ENCODE data around the gene GOSR1.
"Not testable (repeated sequence)": the region's sequence is repeated elsewhere in the genome, so short reads cannot be mapped to it uniquely, and the experiment has no call there.

The GOSR1 gene

DNA sequence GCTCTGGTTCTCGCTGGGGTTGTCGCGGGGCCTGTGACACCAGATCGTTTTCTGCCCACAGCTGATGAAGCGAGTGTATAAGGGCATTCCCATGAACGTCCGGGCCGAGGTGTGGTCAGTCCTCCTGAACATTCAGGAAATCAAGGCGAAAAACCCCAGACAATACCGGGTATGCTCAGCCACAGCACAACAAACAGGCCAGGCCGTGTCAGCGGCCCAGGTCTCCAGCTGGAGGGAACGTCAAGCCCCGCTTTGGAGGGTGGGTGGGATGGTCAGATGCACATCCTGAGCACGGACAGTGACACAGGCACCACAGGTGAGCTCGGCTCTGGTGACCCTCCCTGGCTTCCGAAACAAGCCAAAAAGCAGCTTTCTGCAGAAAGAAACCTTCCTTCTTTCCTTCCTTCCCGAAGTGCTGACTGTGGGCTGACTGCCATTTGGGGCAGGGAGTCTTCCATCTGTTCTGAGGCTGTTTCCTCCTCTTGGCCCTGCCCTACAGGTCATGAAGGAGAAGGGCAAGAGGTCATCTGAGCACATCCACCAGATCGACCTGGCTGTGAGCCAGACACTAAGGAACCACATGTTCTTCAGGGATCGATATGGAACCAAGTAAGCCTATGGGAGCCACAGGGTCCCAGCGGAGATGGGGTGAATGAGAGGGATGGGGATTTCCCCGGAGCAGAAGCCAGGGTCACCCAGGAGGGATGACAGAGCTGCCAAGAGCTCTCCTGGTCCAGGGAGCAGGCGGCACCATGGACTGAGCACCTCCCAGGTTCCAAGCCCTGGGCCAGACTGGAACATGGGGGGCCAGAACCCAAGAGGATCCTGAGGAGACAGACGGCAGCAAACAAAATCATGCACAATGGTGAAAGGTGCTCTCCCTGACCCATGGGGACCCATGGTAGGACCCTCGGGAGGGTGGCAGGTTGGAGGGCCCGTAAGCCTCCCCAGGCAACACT lies 79.4 kb downstream of the GOSR1 start:
- DNase-seq, result no peak
- Mint-ChIP-seq H3K9me3 (peaks cover 0 to under 1% of the 10 kb centered on the region in 2 donors), H3K4me1 (peaks cover 4 to 12% of the 10 kb centered on the region in 2 donors), H3K27ac (no peak overlapping the region), H3K4me3 (peak overlapping the region in 1 of 2 donors; percentile 10), H3K27me3 (no peaks in the 10 kb centered on the region), H3K36me3 (peaks cover 4% of the 10 kb centered on the region in 2 donors)
- no peak for ATAC-seq (replicated peaks)

DNA sequence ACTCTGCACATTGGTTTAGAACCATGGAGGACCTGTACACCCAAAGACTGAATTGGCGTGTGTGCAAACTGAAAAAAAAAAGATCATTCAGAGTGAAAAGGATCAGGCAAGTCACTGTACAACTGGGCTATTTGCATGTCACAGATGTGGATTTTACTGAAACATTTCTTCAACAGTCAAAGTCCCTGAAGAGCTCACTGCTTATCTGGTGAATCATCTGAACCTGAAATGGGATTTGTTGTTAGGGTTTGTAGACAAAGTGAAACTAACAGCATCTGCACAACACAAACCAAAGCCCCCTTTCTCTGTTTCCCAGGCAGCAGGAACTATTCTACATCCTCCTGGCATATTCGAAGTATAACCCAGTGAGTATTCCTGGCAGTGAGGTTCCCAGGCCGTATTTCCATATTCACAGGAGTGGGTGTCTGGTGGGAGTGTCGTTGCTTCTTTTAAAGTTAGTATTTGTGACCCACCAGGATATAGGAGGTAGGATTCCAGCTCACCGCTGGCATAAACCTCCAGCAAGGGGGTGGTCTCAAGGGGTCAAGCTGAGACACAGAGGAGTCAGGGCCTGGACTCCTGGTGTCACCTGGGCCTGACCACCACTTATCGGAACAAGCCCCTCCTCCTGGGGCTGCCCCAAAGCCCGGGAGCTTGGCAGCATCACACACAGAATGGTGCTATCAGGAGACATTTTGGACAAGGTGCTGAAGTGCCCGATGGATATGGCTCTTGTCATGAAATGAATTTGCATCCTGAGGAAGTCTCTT lies 80.9 kb downstream of the GOSR1 start:
- Mint-ChIP-seq H3K4me1 (peaks cover 0 to 9% of the 10 kb centered on the region in 2 donors), H3K4me3 (no peak overlapping the region), H3K27me3 (no peaks in the 10 kb centered on the region), H3K36me3 (peaks cover 4% of the 10 kb centered on the region in 2 donors), H3K9me3 (no peaks in the 10 kb centered on the region), H3K27ac (peak overlapping the region; percentile 62)
- no peak for ATAC-seq (replicated peaks)
- no peak for DNase-seq

- Mint-ChIP-seq H3K27ac (no peak overlapping the region), H3K9me3 (no peaks in the 10 kb centered on the region)
- no peak for DNase-seq
Measured at GRCh38 chr17:30558686-30559545, 81.7 kb downstream of the GOSR1 start.

DNA sequence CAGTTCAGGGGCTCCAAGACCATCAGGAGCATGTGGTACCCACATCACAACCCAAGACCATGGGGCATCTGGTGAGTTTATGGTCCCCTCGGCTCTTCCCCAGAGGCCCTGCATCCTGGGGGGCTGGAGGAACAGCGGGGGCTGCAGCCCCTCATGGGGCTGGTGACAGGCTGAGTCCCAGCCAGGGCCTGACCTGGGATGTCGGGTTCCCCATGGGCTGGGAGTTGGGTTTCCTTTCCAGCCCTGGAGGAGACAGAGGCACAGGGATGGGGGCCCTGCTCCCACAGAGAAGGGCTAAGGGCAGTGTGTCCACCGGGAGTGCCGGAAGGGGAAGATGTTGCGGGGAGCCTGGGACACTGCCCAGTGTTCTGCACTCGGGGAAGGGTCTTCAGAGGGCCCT lies 82.4 kb downstream of the GOSR1 start:
- Mint-ChIP-seq H3K4me1 (peaks cover 6 to 14% of the 10 kb centered on the region in 2 donors), H3K27ac (no peak overlapping the region), H3K27me3 (peaks cover 0 to 5% of the 10 kb centered on the region in 2 donors), H3K9me3 (no peaks in the 10 kb centered on the region), H3K36me3 (peaks cover 4% of the 10 kb centered on the region in 2 donors), H3K4me3 (no peak overlapping the region)
- DNase-seq, result no peak
- no peak for ATAC-seq (replicated peaks)

More at GRCh38 chr17:30558686-30559545, 81.7 kb downstream of the GOSR1 start:
- Mint-ChIP-seq H3K36me3 (peaks cover 4% of the 10 kb centered on the region in 2 donors), H3K4me3 (no peak overlapping the region), H3K4me1 (peaks cover 0 to 8% of the 10 kb centered on the region in 2 donors), H3K27me3 (no peaks in the 10 kb centered on the region)
- ATAC-seq (replicated peaks), result no peak

DNA sequence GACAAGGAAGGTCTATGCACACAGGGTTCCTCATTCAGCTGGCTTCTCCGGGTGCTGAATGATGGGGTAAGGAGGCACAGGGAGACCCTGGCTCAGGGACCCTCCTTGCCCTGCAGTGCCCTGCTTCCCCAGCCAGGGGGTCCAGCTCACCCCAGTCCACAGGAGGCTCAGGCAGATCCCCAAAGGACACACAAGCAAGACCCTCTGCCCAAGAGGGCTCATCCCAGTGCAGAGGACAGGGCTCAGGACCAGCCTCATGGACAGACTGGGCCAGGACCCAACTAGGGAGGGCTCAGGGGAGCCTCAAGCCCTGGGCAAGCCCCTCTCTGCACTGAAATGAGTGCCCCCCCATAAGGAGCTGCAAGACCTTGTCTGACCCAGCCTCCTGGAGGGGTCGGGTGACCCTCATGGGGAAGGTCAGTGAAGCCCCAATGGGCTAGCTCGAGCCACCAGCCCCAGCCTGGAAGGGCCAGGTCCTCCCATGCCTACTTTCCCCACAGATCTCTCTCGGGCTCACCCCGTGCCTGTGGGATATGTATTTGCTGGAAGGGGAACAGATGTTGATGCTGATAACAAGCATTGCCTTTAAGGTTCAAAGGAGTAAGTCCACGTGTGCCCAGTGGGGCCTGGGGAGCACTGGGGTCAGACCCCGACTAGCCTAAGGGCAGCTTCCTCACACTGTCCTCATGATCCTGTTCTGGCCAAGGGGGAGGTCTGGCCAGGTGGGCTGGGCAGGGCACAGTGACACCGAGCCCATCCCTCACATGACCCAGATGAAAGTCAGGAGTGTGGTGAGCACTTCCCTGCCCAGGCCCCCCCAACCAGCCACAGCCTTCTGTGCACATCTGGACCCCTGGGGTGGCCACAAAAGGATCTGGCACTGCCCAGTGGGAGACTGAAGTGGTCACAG lies 83.2 kb downstream of the GOSR1 start:
- not testable (repeated sequence) for H3K4me3 Mint-ChIP-seq
- peaks cover 11 to 14% of the 10 kb centered on the region in 2 donors for H3K4me1 Mint-ChIP-seq

GRCh38 chr17:30561766-30562165 lies 84.6 kb downstream of the GOSR1 start:
- H3K27ac Mint-ChIP-seq; H3K36me3 Mint-ChIP-seq; DNase-seq; H3K9me3 Mint-ChIP-seq; H3K4me3 Mint-ChIP-seq; H3K27me3 Mint-ChIP-seq; ATAC-seq (replicated peaks): not testable (repeated sequence)
- H3K4me1 Mint-ChIP-seq, result peaks cover 11 to 13% of the 10 kb centered on the region in 2 donors

More for the DNA sequence above, 83.2 kb downstream of the GOSR1 start:
- not testable (repeated sequence) for H3K9me3 Mint-ChIP-seq; H3K27me3 Mint-ChIP-seq; DNase-seq; H3K36me3 Mint-ChIP-seq; ATAC-seq (replicated peaks)
- H3K27ac Mint-ChIP-seq, result peak overlapping the region; percentile 10

DNA sequence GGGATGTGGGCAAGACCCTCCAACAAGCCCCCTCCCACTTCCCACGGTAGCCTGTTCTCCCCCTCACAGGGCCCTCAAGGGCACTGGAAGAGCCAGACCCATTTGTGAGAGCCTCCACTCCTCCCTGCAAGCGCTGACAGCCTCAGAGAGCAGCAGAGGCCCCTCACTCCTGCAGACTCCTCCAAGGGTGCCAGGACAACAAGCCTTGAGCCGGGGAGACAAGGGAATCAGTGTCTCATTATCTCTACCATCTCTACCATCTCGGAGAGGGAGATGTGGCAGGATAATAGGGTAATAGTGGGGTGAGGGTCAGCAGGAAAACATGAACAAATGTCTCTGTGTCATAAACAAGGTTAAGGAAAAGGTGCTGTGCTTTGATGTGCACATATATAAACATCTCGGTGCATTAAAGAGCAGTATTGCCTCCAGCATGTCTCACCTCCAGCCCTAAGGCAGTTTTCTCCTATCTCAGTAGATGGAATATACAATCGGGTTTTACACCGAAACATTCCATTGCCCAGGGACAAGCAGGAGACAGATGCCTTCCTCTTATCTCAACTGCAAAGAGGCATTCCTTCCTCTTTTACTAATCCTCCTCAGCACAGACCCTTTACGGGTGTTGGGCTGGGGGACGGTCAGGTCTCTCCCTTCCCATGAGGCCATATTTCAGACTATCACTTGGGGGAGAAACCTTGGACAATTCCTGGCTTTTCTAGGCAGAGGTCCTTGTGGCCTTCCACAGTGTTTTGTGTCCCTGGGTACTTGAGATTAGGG lies 86.1 kb downstream of the GOSR1 start:
- H3K27me3 Mint-ChIP-seq, result peaks cover 0 to 17% of the 10 kb centered on the region in 2 donors
- not testable (repeated sequence) for H3K9me3 Mint-ChIP-seq; H3K36me3 Mint-ChIP-seq; H3K4me3 Mint-ChIP-seq; DNase-seq; H3K27ac Mint-ChIP-seq; ATAC-seq (replicated peaks)
- H3K4me1 Mint-ChIP-seq, result peaks cover 9 to 11% of the 10 kb centered on the region in 2 donors

DNA sequence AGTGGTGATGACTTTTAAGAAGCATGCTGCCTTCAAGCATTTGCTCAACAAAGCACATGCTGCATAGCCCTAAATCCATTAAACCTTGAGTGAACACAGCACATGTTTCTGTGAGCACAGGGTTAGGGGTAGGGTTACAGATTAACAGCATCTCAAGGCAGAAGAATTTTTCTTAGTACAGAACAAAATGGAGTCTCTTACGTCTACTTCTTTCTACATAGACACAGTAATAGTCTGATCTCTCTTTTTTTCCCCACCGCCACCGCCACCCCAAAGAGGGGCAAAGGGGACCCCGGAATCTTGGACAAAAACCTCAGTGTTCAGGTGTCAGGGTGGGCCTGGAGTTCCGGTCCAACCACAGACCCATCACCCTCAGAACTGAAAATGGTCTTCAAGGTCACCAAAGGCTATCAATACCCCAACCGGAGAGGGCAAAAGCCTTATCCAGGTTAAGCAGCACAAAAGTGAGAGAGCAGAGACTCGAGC lies 86.7 kb downstream of the GOSR1 start:
- H3K27ac Mint-ChIP-seq, result peak overlapping the region; percentile 77
- not testable (repeated sequence) for DNase-seq; H3K9me3 Mint-ChIP-seq; H3K36me3 Mint-ChIP-seq; H3K4me3 Mint-ChIP-seq; ATAC-seq (replicated peaks)
- peaks cover 9 to 11% of the 10 kb centered on the region in 2 donors for H3K4me1 Mint-ChIP-seq
- peaks cover 4 to 17% of the 10 kb centered on the region in 2 donors for H3K27me3 Mint-ChIP-seq

- not testable (repeated sequence) for ATAC-seq (replicated peaks); H3K9me3 Mint-ChIP-seq; DNase-seq; H3K27ac Mint-ChIP-seq; H3K4me3 Mint-ChIP-seq; H3K36me3 Mint-ChIP-seq
- Mint-ChIP-seq H3K4me1 (peaks cover 9 to 14% of the 10 kb centered on the region in 2 donors), H3K27me3 (peaks cover 4 to 21% of the 10 kb centered on the region in 2 donors)
Measured at GRCh38 chr17:30564422-30565072, 87.3 kb downstream of the GOSR1 start.

- no peaks in the 10 kb centered on the region for H3K9me3 Mint-ChIP-seq
- no peak for DNase-seq
- no peak for ATAC-seq (replicated peaks)
- H3K36me3 Mint-ChIP-seq, result no peaks in the 10 kb centered on the region
- peaks cover 9 to 21% of the 10 kb centered on the region in 2 donors for H3K4me1 Mint-ChIP-seq
- H3K27ac Mint-ChIP-seq, result no peak overlapping the region
- H3K27me3 Mint-ChIP-seq, result peaks cover 4 to 23% of the 10 kb centered on the region in 2 donors
- H3K4me3 Mint-ChIP-seq, result no peak overlapping the region
Measured at GRCh38 chr17:30565073-30565935, 88.1 kb downstream of the GOSR1 start.

GRCh38 chr17:30566104-30566503 lies 88.9 kb downstream of the GOSR1 start:
- not testable (repeated sequence) for H3K27ac Mint-ChIP-seq; ATAC-seq (replicated peaks); DNase-seq; H3K36me3 Mint-ChIP-seq; H3K9me3 Mint-ChIP-seq; H3K4me3 Mint-ChIP-seq
- H3K4me1 Mint-ChIP-seq, result peaks cover 9 to 26% of the 10 kb centered on the region in 2 donors
- peaks cover 4 to 23% of the 10 kb centered on the region in 2 donors for H3K27me3 Mint-ChIP-seq
